ENCODE data around the gene LPAR1. TPM values are rescaled to one million over a fixed set of nuclear protein-coding genes. Genes with fewer than 3 reads are reported as not detected.
A peak's percentile ranks its signal among the peaks of the same experiment; 100 is the strongest.

The LPAR1 gene
- total RNA-seq, 1 experiment from 2014 or later, result 0.21 TPM

DNA sequence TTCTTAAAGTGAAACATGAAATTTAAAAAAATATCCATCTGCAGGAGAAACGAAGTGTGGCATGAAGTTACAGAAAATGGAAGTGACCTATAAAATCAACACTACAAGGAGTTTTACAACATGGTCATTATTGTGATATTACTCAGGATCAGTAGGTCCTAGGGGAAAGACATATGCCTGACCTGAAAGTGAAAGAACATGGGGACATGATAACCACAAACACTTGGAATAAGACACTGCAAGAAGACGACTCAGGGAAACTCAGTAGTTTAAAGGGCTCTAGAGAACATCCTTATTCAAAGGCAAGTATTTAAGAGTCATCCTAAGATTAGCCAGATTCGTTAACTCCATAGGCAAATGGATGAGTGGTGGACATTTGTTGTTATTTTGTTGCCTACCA is 19.9 kb upstream of the LPAR1 start:
- Mint-ChIP-seq H3K4me1 (ENCODE audit: insufficient read depth, unreplicated experiment) (no peaks in the 10 kb centered on the region), H3K27me3 (ENCODE audit: insufficient read depth, unreplicated experiment) (no peaks in the 10 kb centered on the region), H3K9me3 (ENCODE audit: unreplicated experiment) (no peaks in the 10 kb centered on the region), H3K4me3 (ENCODE audit: unreplicated experiment) (no peak overlapping the region), H3K36me3 (ENCODE audit: insufficient read depth, unreplicated experiment) (no peaks in the 10 kb centered on the region), H3K27ac (ENCODE audit: low read depth, unreplicated experiment) (no peak overlapping the region)
- POLR2A ChIA-PET, result no interaction called here
- no TSS peak for BruUV-seq (replicated peaks)
- DNase-seq (ENCODE audit: unreplicated experiment), result no peak
- TF ChIP-seq, protein P1, sequence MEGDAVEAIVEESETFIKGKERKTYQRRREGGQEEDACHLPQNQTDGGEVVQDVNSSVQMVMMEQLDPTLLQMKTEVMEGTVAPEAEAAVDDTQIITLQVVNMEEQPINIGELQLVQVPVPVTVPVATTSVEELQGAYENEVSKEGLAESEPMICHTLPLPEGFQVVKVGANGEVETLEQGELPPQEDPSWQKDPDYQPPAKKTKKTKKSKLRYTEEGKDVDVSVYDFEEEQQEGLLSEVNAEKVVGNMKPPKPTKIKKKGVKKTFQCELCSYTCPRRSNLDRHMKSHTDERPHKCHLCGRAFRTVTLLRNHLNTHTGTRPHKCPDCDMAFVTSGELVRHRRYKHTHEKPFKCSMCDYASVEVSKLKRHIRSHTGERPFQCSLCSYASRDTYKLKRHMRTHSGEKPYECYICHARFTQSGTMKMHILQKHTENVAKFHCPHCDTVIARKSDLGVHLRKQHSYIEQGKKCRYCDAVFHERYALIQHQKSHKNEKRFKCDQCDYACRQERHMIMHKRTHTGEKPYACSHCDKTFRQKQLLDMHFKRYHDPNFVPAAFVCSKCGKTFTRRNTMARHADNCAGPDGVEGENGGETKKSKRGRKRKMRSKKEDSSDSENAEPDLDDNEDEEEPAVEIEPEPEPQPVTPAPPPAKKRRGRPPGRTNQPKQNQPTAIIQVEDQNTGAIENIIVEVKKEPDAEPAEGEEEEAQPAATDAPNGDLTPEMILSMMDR (IDR thresholded peaks at IDR 0.05; ENCODE audit: unreplicated experiment), result no peak
- intact Hi-C loops (cut with micrococcal nuclease), result no loop called here
- CTCF ChIA-PET, result no interaction called here

DNA sequence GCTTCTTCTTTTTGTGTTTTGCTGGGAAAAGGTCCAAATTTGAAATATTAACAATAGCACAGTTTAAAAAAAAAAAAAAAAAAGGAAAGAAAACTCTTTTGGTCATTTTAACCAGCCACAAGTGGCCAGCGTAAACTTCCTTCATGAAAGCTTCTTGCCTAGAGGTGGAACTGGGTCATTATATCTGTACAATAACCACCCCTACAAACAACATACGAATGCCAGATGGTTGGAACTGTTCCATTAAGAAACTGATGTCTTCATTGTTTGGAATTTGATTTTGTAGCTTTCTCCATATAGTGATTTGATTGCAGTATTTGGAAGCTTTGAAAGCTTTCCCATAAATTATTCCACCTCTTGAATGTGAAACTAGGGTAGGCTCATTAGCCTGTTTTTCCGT is 18.3 kb upstream of the LPAR1 start:
- Mint-ChIP-seq H3K27me3 (ENCODE audit: insufficient read depth, unreplicated experiment) (no peaks in the 10 kb centered on the region), H3K9me3 (ENCODE audit: unreplicated experiment) (no peaks in the 10 kb centered on the region), H3K36me3 (ENCODE audit: insufficient read depth, unreplicated experiment) (no peaks in the 10 kb centered on the region), H3K27ac (ENCODE audit: low read depth, unreplicated experiment) (no peak overlapping the region), H3K4me1 (ENCODE audit: insufficient read depth, unreplicated experiment) (peaks cover 1% of the 10 kb centered on the region), H3K4me3 (ENCODE audit: unreplicated experiment) (no peak overlapping the region)
- TF ChIP-seq, protein P1 (IDR thresholded peaks at IDR 0.05; ENCODE audit: unreplicated experiment), result no peak
- no TSS peak for BruUV-seq (replicated peaks)
- intact Hi-C loops (cut with micrococcal nuclease), result no loop called here
- peak; percentile 18 for DNase-seq (ENCODE audit: unreplicated experiment)
- CTCF ChIA-PET, result interaction anchor here (0.6 kb wide), 1 partner anchor 54 kb away, joined by 5 read pairs; no protein-coding TSS in a partner anchor
- POLR2A ChIA-PET, result no interaction called here

DNA sequence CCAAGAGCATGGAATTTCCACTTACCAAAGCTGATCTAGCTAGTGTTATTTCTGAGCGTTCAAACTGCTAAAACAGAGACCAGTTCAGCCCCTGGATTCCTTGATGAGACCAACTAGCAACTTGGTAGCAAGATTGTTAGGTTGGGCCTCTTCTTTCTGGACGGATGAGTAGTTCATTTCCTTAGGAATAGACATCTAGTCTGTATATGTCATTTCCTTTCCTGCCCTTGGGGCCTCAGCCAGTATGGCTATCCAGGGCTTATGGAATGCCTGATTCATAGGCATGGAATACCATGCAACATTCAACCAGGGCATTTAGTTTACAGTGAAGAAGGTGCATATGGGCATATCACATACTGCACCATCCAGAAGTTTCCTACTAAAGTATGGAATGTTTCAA is 14.5 kb upstream of the LPAR1 start:
- CTCF ChIA-PET, result interaction anchor here (0.6 kb wide), 1 partner anchor 581 kb away, joined by 3 read pairs; no protein-coding TSS in a partner anchor
- POLR2A ChIA-PET, result interaction anchor here (0.7 kb wide), 1 partner anchor 1047 kb away, joined by 3 read pairs; no protein-coding TSS in a partner anchor
- BruUV-seq (replicated peaks), result no TSS peak
- Mint-ChIP-seq H3K9me3 (ENCODE audit: unreplicated experiment) (no peaks in the 10 kb centered on the region), H3K36me3 (ENCODE audit: insufficient read depth, unreplicated experiment) (no peaks in the 10 kb centered on the region), H3K4me3 (ENCODE audit: unreplicated experiment) (no peak overlapping the region), H3K27me3 (ENCODE audit: insufficient read depth, unreplicated experiment) (no peaks in the 10 kb centered on the region), H3K27ac (ENCODE audit: low read depth, unreplicated experiment) (no peak overlapping the region), H3K4me1 (ENCODE audit: insufficient read depth, unreplicated experiment) (peaks cover 14% of the 10 kb centered on the region)
- intact Hi-C loops (cut with micrococcal nuclease), result no loop called here
- no peak for DNase-seq (ENCODE audit: unreplicated experiment)
- TF ChIP-seq, protein P1 (IDR thresholded peaks at IDR 0.05; ENCODE audit: unreplicated experiment), result no peak

DNA sequence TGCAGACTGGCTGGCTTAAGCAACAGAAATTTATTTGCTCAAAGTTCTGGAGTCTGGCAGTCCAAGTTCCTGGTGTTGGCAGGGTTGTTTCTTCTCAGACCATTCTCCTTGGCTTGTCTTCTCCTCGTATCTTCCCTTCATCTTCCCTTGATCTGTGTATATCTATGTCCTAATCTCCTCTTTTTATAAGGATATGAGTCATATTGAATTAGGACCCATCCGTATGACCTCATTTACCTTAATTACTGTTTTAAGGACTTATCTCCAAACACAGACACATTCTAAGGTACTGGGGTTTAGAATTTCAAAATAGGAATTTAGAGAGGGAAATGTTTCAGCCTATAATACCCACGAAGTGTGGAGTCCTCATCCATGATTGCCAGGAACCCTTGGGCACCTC is 13.1 kb upstream of the LPAR1 start:
- no peak overlapping the region for H3K4me3 Mint-ChIP-seq (ENCODE audit: unreplicated experiment)
- no TSS peak for BruUV-seq (replicated peaks)
- CTCF ChIA-PET, result no interaction called here
- no peaks in the 10 kb centered on the region for H3K9me3 Mint-ChIP-seq (ENCODE audit: unreplicated experiment)
- DNase-seq (ENCODE audit: unreplicated experiment), result no peak
- TF ChIP-seq, protein P1 (IDR thresholded peaks at IDR 0.05; ENCODE audit: unreplicated experiment), result no peak
- no peak overlapping the region for H3K27ac Mint-ChIP-seq (ENCODE audit: low read depth, unreplicated experiment)
- peaks cover 14% of the 10 kb centered on the region for H3K4me1 Mint-ChIP-seq (ENCODE audit: insufficient read depth, unreplicated experiment)
- no peaks in the 10 kb centered on the region for H3K36me3 Mint-ChIP-seq (ENCODE audit: insufficient read depth, unreplicated experiment)
- POLR2A ChIA-PET, result no interaction called here
- no peaks in the 10 kb centered on the region for H3K27me3 Mint-ChIP-seq (ENCODE audit: insufficient read depth, unreplicated experiment)
- intact Hi-C loops (cut with micrococcal nuclease), result no loop called here
